Measurements from ENCODE around the gene TAS2R5.

DNA sequence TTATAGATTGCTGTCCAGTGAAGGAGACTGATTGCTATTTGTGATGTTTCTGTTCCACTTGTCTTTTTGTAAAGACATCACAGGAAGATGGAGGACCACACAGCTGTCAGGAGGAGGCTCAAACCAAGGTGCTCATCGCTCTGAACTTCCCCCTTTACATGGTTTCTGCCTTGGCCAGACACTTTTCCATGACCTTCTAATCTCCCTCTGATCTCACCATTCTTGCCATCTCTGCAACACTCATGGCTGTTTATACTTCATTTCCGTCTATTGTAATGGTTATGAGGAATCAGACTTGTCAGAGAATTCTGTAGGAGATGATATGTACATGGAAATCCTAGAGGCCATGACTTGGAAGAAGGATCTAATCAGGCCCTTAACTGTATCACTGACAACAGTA, 1.7 kb upstream of the TAS2R5 start:
- TF ChIP-seq, protein P1, sequence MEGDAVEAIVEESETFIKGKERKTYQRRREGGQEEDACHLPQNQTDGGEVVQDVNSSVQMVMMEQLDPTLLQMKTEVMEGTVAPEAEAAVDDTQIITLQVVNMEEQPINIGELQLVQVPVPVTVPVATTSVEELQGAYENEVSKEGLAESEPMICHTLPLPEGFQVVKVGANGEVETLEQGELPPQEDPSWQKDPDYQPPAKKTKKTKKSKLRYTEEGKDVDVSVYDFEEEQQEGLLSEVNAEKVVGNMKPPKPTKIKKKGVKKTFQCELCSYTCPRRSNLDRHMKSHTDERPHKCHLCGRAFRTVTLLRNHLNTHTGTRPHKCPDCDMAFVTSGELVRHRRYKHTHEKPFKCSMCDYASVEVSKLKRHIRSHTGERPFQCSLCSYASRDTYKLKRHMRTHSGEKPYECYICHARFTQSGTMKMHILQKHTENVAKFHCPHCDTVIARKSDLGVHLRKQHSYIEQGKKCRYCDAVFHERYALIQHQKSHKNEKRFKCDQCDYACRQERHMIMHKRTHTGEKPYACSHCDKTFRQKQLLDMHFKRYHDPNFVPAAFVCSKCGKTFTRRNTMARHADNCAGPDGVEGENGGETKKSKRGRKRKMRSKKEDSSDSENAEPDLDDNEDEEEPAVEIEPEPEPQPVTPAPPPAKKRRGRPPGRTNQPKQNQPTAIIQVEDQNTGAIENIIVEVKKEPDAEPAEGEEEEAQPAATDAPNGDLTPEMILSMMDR (IDR thresholded peaks at IDR 0.05; ENCODE audit: low read length) = no peak
- TF ChIP-seq EZH2 (IDR thresholded peaks at IDR 0.05; ENCODE audit: borderline replicate concordance, low read length) = no peak

All from OCI-LY1 (cell line).